ENCODE data around the gene SMIM28. TPM values are rescaled to one million over a fixed set of nuclear protein-coding genes. Genes with fewer than 3 reads are reported as not detected.
A peak's percentile ranks its signal among the peaks of the same experiment; 100 is the strongest.

SMIM28 gene
- total RNA-seq, 2 donors from 2014 or later = not detected

DNA sequence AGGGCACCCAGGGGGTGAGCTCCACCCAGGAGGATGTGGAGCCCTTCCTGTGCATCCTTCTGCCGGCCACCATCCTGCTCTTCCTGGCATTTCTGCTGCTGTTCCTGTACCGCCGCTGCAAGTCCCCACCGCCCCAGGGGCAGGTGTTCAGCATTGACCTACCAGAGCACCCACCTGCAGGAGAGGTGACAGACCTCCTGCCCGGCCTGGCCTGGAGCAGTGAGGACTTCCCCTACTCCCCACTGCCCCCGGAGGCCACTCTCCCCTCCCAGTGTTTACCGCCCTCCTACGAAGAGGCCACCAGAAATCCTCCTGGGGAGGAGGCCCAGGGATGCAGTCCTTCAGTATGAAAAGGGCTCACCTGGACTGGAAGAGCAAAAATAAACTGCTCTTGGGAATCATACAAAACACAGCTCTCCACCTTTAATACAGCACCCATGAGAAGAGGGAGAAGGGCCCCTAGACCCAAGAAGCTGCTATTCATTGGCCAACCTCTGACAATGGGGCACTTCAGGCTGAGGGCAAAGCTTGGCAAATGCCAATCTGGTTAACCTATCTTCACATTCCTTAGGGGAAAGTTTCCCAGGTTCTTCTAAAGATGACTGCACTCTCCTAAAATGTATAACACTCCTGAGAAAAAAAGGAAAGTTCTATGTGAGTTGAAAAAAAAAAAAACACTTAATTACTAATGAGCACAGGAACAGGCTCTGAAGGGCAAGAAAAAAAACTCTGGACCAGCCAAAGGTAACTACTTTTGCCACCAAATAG is 5.0 kb downstream of the SMIM28 start:
- ATAC-seq (replicated peaks in 1 of 2) (no peak), DNase-seq (no peak)
- Mint-ChIP-seq H3K27me3 (ENCODE audit: low read depth) (no peaks in the 10 kb centered on the region), H3K4me3 (no peak overlapping the region), H3K4me1 (ENCODE audit: low read depth) (no peaks in the 10 kb centered on the region), H3K27ac (no peak overlapping the region), H3K36me3 (ENCODE audit: insufficient read depth in 2 of 2) (no peaks in the 10 kb centered on the region), H3K9me3 (no peaks in the 10 kb centered on the region)

DNA sequence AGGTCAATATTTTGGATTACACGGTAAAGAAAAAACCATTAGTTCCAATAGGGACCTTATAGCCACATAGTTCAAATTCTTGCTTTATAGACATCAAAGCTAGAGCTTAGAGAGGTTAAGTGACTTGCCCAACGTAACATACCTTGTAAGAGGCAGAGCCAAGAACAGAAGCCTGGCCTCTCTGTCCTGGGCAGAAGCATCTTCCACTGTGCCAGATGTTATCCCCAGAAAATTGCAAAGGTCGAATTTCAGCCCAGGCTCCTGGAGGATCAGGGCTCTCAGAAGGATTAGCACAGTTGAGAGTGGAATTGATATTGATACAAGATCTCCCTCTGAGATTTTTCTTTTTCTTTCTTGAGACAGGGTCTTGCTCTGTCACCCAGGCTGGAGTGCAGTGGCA is 6.1 kb downstream of the SMIM28 start:
- Mint-ChIP-seq H3K4me1 (ENCODE audit: low read depth) (no peaks in the 10 kb centered on the region), H3K36me3 (ENCODE audit: insufficient read depth in 2 of 2) (no peaks in the 10 kb centered on the region), H3K27ac (no peak overlapping the region), H3K27me3 (ENCODE audit: low read depth) (peaks cover 5% of the 10 kb centered on the region), H3K9me3 (no peaks in the 10 kb centered on the region), H3K4me3 (no peak overlapping the region)
- DNase-seq = no peak
- no peak for ATAC-seq (replicated peaks in 1 of 2)

DNA sequence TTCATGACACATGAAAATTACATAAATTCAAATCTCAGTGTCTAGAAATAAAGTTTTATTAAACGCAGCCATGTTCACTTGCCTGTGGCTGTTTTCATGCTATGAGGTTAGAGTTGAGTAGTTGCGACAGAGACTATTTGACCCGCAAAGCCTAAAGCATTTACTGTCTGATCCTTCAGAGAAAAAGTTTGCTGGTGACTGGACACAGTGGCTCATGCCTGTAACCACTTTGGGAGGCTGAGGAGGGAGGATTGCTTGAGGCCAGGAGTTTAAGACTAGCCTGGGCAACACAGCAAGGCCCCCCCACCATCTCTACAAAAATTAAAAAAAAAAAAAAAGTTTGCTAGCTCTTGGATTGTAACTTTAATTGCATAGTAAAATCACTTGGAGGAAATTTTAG is 9.2 kb downstream of the SMIM28 start:
- Mint-ChIP-seq H3K4me1 (ENCODE audit: low read depth) (no peaks in the 10 kb centered on the region), H3K27me3 (ENCODE audit: low read depth) (peaks cover 21% of the 10 kb centered on the region), H3K4me3 (no peak overlapping the region), H3K9me3 (no peaks in the 10 kb centered on the region), H3K27ac (no peak overlapping the region), H3K36me3 (ENCODE audit: insufficient read depth in 2 of 2) (no peaks in the 10 kb centered on the region)
- no peak for DNase-seq
- no peak for ATAC-seq (replicated peaks in 1 of 2)

DNA sequence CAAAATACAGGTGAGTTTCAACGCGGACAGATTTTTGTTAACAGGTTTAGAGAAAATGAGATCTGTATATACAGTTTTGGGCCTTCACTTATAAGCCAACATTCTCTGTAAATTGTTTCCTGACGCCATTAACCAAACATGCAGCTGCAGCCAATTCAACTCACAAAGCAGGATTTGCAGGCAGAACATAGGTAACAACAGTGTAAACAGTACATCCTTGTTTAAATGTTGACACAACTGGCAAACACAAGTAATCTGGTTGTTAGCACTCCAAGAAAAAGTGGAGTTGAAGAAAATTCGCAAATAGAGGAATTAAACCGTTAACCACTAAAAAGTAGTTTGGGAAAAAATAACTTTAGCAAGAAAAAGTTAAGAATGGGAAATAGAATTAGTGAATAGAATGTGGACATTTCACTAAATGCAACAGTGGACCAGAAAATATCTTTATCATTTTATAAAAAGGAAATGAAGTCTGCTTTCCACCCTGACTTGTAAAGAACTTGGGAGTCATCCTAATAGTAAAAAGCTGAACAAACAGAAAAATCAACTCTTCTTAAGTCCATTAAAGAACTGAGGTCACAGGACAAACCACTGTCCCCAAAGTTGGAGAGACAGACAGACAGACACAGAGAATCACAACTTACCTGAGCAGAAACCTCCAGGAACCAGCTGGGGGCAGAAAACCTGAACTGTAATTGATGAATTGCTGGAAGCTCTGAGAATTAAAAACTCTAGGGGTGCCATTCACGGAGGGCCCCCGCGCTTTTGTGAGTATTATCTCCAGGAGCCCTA is 10.1 kb downstream of the SMIM28 start:
- ATAC-seq (replicated peaks in 1 of 2) (no peak), DNase-seq (no peak)
- Mint-ChIP-seq H3K27me3 (ENCODE audit: low read depth) (peaks cover 21% of the 10 kb centered on the region), H3K4me3 (no peak overlapping the region), H3K36me3 (ENCODE audit: insufficient read depth in 2 of 2) (no peaks in the 10 kb centered on the region), H3K9me3 (no peaks in the 10 kb centered on the region), H3K4me1 (ENCODE audit: low read depth) (no peaks in the 10 kb centered on the region), H3K27ac (no peak overlapping the region)

DNA sequence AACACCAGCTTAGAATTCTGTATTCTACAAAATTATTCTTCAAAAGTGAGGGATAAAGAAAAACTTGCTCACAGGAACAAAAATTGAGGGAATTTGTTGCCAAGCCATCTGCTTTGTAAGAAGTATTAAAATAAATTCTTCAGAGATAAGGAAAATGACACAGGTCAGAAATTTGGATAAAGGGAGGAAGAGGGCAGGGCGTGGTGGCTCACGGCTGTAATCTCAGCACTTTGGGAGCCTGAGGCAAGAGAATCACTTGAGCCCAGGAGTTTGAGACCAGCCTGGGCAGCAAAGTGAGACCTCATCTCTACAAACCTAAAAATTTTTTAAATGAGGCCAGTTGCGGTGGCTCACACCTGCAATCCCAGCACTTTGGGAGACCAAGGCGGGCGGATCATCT is 11.8 kb downstream of the SMIM28 start:
- H3K36me3 Mint-ChIP-seq (ENCODE audit: insufficient read depth in 2 of 2) = no peaks in the 10 kb centered on the region
- H3K9me3 Mint-ChIP-seq = no peaks in the 10 kb centered on the region
- no peaks in the 10 kb centered on the region for H3K4me1 Mint-ChIP-seq (ENCODE audit: low read depth)
- no peak overlapping the region for H3K27ac Mint-ChIP-seq
- H3K4me3 Mint-ChIP-seq = no peak overlapping the region
- DNase-seq (no peak), ATAC-seq (replicated peaks in 1 of 2) (no peak)
- H3K27me3 Mint-ChIP-seq (ENCODE audit: low read depth) = peaks cover 21% of the 10 kb centered on the region

DNA sequence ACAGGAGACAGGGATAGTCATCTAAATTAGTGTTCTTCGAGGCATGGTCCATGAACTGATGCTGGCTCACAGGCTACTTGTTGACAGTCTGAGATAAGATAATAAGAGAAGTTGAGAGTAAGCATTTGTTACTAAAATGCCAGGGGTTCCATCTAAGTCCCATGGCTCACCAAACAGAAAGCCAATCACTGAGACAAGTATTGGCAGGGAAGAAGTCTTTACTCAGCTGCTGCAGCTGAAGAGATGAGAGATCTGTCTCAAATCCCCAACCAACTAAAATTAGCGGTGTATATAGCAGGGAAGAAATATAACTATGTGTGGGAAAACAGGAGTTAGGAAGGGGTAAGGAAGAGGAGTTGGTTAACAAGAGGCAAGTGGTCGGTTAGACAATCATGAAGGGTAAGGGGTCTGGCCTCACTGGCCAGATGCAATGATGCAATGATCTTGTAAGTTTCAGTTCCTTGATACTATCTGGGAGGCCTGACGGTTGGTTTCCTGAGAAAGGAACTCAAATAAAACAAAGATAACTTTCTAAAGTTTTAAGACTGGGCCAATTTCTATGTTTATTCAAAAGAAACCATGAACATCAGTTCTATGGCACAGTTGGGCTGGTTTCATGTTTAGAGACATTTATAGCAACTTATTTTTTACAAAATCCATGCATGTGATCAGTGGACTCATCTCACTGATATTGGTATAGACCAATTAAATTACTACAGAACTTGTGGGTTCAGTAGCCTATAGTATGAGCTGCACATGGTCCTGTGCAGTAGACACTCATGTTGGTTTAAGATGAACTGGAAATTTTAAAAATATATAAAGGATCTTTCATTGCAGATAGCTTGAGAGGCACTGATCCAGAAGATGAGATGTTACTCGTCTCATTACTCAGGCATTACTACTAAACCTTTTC is 16.4 kb downstream of the SMIM28 start:
- Mint-ChIP-seq H3K36me3 (ENCODE audit: insufficient read depth in 2 of 2) (no peaks in the 10 kb centered on the region), H3K27ac (no peak overlapping the region), H3K9me3 (no peaks in the 10 kb centered on the region), H3K27me3 (ENCODE audit: low read depth) (peaks cover 13% of the 10 kb centered on the region), H3K4me1 (ENCODE audit: low read depth) (no peaks in the 10 kb centered on the region), H3K4me3 (no peak overlapping the region)
- DNase-seq (no peak), ATAC-seq (replicated peaks in 1 of 2) (no peak)

DNA sequence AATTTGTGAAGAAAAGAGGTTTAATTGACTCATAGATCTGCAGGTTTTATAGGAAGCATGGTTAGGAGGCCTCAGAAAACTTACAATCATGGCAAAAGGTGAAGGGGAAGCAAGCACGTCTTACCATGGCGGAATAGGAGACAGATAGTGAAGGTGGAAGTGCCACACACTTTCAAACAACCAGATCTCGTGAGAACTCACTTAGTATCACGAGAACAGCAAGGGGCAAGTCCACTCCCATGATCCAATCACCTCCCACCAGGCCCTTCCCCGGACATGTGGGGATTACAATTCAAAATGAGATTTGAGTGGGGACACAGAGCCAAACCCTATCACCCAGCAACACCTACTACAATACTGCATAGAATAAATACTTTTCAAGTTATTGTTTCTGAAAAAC is 19.0 kb downstream of the SMIM28 start:
- Mint-ChIP-seq H3K4me3 (no peak overlapping the region), H3K27ac (no peak overlapping the region), H3K27me3 (ENCODE audit: low read depth) (no peaks in the 10 kb centered on the region), H3K4me1 (ENCODE audit: low read depth) (no peaks in the 10 kb centered on the region), H3K9me3 (no peaks in the 10 kb centered on the region), H3K36me3 (ENCODE audit: insufficient read depth in 2 of 2) (no peaks in the 10 kb centered on the region)
- DNase-seq = no peak
- no peak for ATAC-seq (replicated peaks in 1 of 2)

DNA sequence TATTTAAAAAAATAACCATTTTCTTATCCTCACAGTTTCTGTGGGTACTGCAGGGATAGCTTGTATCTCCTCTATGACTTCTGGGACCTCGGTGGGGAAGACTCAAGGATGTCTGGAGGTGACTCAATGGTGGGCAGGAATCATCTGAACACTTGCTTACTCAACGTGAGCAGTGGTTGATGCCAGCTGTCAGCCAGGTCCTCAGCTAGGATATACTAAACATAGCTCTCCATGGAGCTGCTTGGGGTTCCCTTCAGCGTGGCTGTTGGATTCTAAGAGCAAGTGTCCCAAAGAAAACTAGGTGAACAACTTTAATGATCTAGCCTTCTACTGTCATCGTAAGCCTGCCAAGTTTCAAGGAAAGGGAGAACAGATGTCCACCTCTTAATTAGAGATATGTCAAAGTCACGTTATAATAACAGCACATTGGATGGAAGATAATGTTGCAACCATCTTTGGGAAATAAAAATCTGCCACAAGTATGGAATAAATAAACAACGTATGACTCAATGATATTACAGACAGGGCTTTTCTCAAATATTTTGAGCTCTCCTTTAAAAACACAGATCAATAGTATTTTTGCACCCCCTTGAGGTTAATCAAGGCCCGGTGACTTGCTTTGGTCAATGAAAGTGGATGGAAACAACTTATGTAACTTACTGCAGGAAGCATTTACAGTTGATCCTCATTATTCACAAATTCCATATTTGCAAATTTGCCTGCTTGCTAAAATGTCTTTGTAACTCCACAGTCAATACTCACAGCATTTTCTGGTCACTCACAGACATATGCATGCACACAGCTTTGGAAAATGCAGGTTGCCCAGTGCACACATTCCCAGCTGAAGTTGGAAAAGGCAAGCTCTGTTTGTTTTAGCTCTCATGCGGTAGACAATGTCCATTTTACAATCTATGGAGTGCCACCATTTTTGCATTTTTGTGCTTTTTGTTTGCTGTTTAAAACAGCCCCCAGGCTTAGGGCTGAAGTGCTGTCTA is 19.7 kb downstream of the SMIM28 start:
- Mint-ChIP-seq H3K27me3 (ENCODE audit: low read depth) (no peaks in the 10 kb centered on the region), H3K27ac (no peak overlapping the region), H3K4me3 (no peak overlapping the region), H3K4me1 (ENCODE audit: low read depth) (no peaks in the 10 kb centered on the region), H3K9me3 (no peaks in the 10 kb centered on the region), H3K36me3 (ENCODE audit: insufficient read depth in 2 of 2) (no peaks in the 10 kb centered on the region)
- ATAC-seq (replicated peaks in 1 of 2) (no peak), DNase-seq (no peak)

DNA sequence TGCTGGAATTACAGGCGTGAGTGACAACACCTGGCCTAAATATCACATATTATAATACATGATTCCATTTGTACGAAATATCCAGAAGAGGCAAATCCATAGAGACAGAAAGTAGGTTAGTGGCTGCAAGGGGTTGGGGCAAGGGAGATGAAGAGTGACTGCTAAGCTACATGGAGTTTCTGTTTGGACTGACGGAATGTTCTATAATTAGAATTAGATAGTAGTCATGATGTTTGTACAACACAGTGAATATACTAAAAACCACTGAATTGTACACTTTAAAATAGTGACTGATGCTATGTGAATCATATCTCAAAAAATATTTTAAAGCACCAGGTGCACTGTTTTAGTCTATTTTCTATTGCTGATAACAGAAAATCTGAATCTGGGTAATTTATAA is 22.6 kb downstream of the SMIM28 start:
- no peaks in the 10 kb centered on the region for H3K36me3 Mint-ChIP-seq (ENCODE audit: insufficient read depth in 2 of 2)
- no peak overlapping the region for H3K27ac Mint-ChIP-seq
- peaks cover 12% of the 10 kb centered on the region for H3K4me1 Mint-ChIP-seq (ENCODE audit: low read depth)
- H3K9me3 Mint-ChIP-seq = no peaks in the 10 kb centered on the region
- H3K4me3 Mint-ChIP-seq = no peak overlapping the region
- ATAC-seq (replicated peaks in 1 of 2) (no peak), DNase-seq (no peak)
- no peaks in the 10 kb centered on the region for H3K27me3 Mint-ChIP-seq (ENCODE audit: low read depth)

DNA sequence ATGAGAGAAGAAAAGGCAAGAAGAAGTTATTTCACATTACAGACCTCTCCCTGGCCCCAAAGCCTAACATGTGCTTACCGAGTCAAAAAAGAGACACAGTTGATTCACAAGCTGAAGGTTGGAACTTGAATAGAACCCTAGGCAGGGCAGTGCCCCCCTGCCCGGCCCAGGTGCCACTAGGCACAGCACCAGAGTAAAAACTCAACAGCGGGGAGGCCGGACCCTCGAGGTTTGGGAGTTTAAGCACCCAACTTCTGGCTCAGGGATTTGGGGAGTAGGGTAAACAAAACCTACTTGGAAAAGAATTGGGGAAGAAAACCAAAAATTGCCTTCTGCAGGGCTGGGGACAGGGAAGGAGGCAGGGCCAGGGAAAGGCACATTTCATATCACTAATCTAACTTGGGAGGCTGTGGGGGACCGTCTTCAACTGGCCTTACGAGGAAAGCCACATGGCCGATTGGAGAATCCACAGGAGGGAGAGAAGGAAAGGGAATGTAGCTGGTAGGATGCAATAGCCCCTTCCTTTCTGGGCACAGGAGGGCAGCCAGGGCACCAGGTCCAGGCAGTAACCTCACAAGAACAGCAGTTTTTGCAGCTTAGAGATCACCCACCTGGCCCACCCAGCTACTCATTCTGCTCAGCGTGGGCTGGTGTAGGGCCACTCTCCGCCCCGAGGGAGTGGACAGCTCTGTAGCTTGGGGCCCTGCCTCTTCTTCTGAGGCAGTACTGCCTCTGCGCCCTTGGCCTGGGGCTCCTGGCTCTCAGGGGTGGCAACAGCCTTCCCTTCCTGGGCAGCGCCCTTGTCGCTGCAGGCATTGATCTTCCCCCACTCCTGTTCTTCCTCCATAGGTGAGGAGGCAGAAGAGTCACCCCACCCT is 24.5 kb downstream of the SMIM28 start:
- Mint-ChIP-seq H3K36me3 (ENCODE audit: insufficient read depth in 2 of 2) (peaks cover 0 to 2% of the 10 kb centered on the region in 2 donors), H3K27me3 (ENCODE audit: low read depth) (no peaks in the 10 kb centered on the region), H3K27ac (no peak overlapping the region), H3K9me3 (no peaks in the 10 kb centered on the region), H3K4me1 (ENCODE audit: low read depth) (peaks cover 22% of the 10 kb centered on the region), H3K4me3 (peak overlapping the region; percentile 45 to 48)
- no peak for DNase-seq
- ATAC-seq (replicated peaks in 1 of 2) = no peak

DNA sequence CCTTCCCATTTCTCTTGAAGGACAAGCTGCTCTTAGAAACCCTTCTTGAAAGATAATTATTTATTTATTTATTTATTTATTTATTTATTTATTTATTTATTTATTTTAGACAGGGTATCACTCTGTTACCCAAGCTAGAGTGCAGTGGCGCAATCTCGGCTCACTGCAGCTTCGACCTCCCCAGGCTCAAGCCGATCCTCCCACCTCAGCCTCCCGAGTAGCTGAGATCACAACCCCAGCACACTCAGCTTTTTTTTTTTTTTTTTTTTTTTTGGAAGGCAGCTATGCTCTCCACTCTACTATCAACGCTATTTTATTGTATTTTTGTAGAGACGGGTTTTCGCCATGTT is 25.1 kb downstream of the SMIM28 start:
- H3K9me3 Mint-ChIP-seq = no peaks in the 10 kb centered on the region
- H3K4me1 Mint-ChIP-seq (ENCODE audit: low read depth) = peaks cover 22% of the 10 kb centered on the region
- no peak overlapping the region for H3K27ac Mint-ChIP-seq
- peaks cover 2 to 3% of the 10 kb centered on the region in 2 donors for H3K36me3 Mint-ChIP-seq (ENCODE audit: insufficient read depth in 2 of 2)
- no peak for DNase-seq
- H3K27me3 Mint-ChIP-seq (ENCODE audit: low read depth) = no peaks in the 10 kb centered on the region
- peak overlapping the region; percentile 81 to 89 for H3K4me3 Mint-ChIP-seq
- ATAC-seq (replicated peaks in 1 of 2) = no peak

Data from activated T-cell treated with anti-CD3 and anti-CD28 coated beads, Interleukin-2, amount 50 U/mL, for 72 hours (primary cell).